K562 (cell line): ENCODE data around the gene MAP3K14. TPM values are rescaled to one million over a fixed set of nuclear protein-coding genes. Genes with fewer than 3 reads are reported as not detected.
A peak's percentile ranks its signal among the peaks of the same experiment; 100 is the strongest.
"Not testable (repeated sequence)": the region's sequence is repeated elsewhere in the genome, so short reads cannot be mapped to it uniquely, and the experiment has no call there.

ENCODE experiments used
- ATAC-seq: fragments of 200-7000 bp; cut with Tn5 transposase; 3 replicates; pipeline ENCODE4 v1.9.1; 2020; ENCODE audit warnings: moderate library complexity
- BruUV-seq: library from RNA; stranded (reverse); fragments of 400-500 nt; replicated peaks from 2 replicates; lab custom pipeline; 2021; lab: Mats Ljungman, UMichigan
- CTCF ChIA-PET: fragments of 300-600 bp; formaldehyde crosslinking; extraction: SDS; loops from one replicate; lab custom pipeline; 2021; ENCODE audit warnings: low intra/inter-chr PET ratio; lab: Yijun Ruan, JAX
- POLR2A ChIA-PET: fragments of 300-600, 350-650 bp; sonication (Branson Sonifier 250); formaldehyde crosslinking; extraction: SDS; loops from one replicate; lab custom pipeline; 2021; ENCODE audit warnings: antibody characterized with exemption, inconsistent platforms; lab: Yijun Ruan, JAX
- DNase-seq, 4 experiments: peaks; one replicate each; pipeline versions ENCODE4 v3.0.0 to v3.0.0-alpha.2; 2011 to 2018; ENCODE audit warnings: low spot score in 3 of 4, mixed read lengths in 3 of 4; ENCODE audit errors: extremely low read depth in 1 of 4
- FAIRE-seq: peaks from 2 replicates; lab custom pipeline; 2011; peaks lifted over from hg19 to GRCh38; lab: Jason Lieb, UNC
- H2AFZ ChIP-seq: 2 replicates; pipeline ENCODE4 v1.6.0; 2011; ENCODE audit warnings: low read depth, low read length, control low read depth, inconsistent platforms
- H3K27ac ChIP-seq: fragments of 200-600 bp; 3 replicates; pipeline ENCODE4 v1.8.0; 2011; ENCODE audit warnings: low read depth, mild to moderate bottlenecking, control low read depth, inconsistent platforms, low read length, moderate library complexity, mixed read lengths; ENCODE audit errors: extremely low read depth
- H3K27me3 ChIP-seq, 2 experiments: fragments of 300-600 bp in 1 of 2; 2 replicates in 1 of 2; 3 replicates in 1 of 2; pipeline versions ENCODE4 v1.6.0 to v1.8.0; 2011; ENCODE audit warnings: inconsistent platforms in 2 of 2, low read length in 2 of 2, mild to moderate bottlenecking in 1 of 2, mixed read lengths in 1 of 2, moderate library complexity in 1 of 2; ENCODE audit not compliant: control insufficient read depth in 2 of 2, insufficient read depth in 2 of 2
- H3K36me3 ChIP-seq: fragments of 300-600 bp; 3 replicates; pipeline ENCODE4 v1.8.0; 2011; ENCODE audit warnings: mild to moderate bottlenecking, low read length, inconsistent platforms; ENCODE audit not compliant: control insufficient read depth, insufficient read depth
- H3K4me1 ChIP-seq, 2 experiments: fragments of 200-600 bp in 1 of 2; replicated peaks in 1 of 2; 2 replicates in 1 of 2; 3 replicates in 1 of 2; pipeline versions ENCODE4 v1.5.1 to v1.8.0; 2011; ENCODE audit warnings: inconsistent platforms in 2 of 2, low read length in 2 of 2, mild to moderate bottlenecking in 1 of 2, mixed read lengths in 1 of 2, moderate library complexity in 1 of 2; ENCODE audit not compliant: control insufficient read depth in 2 of 2, insufficient read depth in 2 of 2
- H3K4me2 ChIP-seq: 2 replicates; pipeline ENCODE4 v1.6.1; 2011; ENCODE audit warnings: low read length, control low read depth, inconsistent platforms, mixed read lengths; ENCODE audit not compliant: insufficient read depth
- H3K4me3 ChIP-seq: fragments of 200-600 bp; sonication (generic), shearing (Covaris generic); 2 replicates; pipeline ENCODE4 v1.5.1; 2016; ENCODE audit warnings: control low read depth, inconsistent platforms
- H3K79me2 ChIP-seq: fragments of 200-600 bp; 3 replicates; pipeline ENCODE4 v1.8.0; 2011; ENCODE audit warnings: low read length, inconsistent platforms; ENCODE audit not compliant: control insufficient read depth, insufficient read depth
- H3K9ac ChIP-seq, 2 experiments: 2 replicates each; pipeline versions ENCODE4 v1.6.0 to v1.6.1; 2011; ENCODE audit warnings: low read depth in 2 of 2, low read length in 2 of 2, control low read depth in 1 of 2, inconsistent platforms in 1 of 2, mild to moderate bottlenecking in 1 of 2, mixed read lengths in 1 of 2; ENCODE audit not compliant: insufficient read depth in 1 of 2
- H3K9me1 ChIP-seq: one replicate; pipeline ENCODE4 v1.6.0; 2011; ENCODE audit warnings: inconsistent platforms, mild to moderate bottlenecking, low read length, moderate library complexity; ENCODE audit not compliant: control insufficient read depth, insufficient read depth
- H3K9me3 ChIP-seq: replicated peaks from 2 replicates; pipeline ENCODE4 v1.5.1; 2011; ENCODE audit warnings: low read depth, low read length, inconsistent platforms; ENCODE audit not compliant: control insufficient read depth, insufficient read depth
- H4K20me1 ChIP-seq: replicated peaks from 2 replicates; pipeline ENCODE4 v1.6.1; 2011; ENCODE audit warnings: low read length, inconsistent platforms, mixed read lengths; ENCODE audit not compliant: control insufficient read depth, insufficient read depth
- BCOR ChIP-seq: fragments of 450-650 bp; IDR thresholded peaks from 2 replicates; pipeline ENCODE4 v1.6.1; 2016
- HDAC1 ChIP-seq, 2 experiments: fragments of 450-650 bp; IDR thresholded peaks; 2 replicates each; pipeline ENCODE4 v1.6.1; 2016 to 2017; ENCODE audit warnings: inconsistent platforms in 1 of 2, mild to moderate bottlenecking in 1 of 2, moderate library complexity in 1 of 2
- HDAC2 ChIP-seq: fragments of 450-650 bp; IDR thresholded peaks from 2 replicates; pipeline ENCODE4 v1.6.1; 2016; ENCODE audit warnings: mild to moderate bottlenecking
- ZNF121 ChIP-seq: sonication (generic); formaldehyde crosslinking; conservative IDR thresholded peaks from 2 replicates; pipeline ENCODE4 v1.8.0; 2022; ENCODE audit warnings: missing genetic modification reagents
- ZNF384 ChIP-seq: IDR thresholded peaks from 2 replicates; pipeline ENCODE4 v1.6.1; 2012; ENCODE audit warnings: low read depth, low read length, improper control_type of control experiment
- WGBS: fragments of 100-300 bp; shearing (Covaris generic); methylation state at CpG from one replicate; pipeline ENCODE4 v1.1.6; 2016; ENCODE audit warnings: low coverage, mixed read lengths; ENCODE audit not compliant: insufficient coverage; ENCODE audit errors: missing lambda C conversion rate; 5-methylcytosine and 5-hydroxymethylcytosine counted together
- in situ Hi-C: fragments of 300-500 bp; cut with MboI; formaldehyde crosslinking; loops from 4 replicates; pipeline ENCODE4 v1.15.0; 2018; ENCODE audit warnings: inconsistent platforms, mixed read lengths
- intact Hi-C: fragments of 100-400 bp; cut with micrococcal nuclease; formaldehyde crosslinking; loops from 2 replicates; pipeline ENCODE4 v1.14.2; 2022
- polyA plus RNA-seq, 8 experiments: library from polyadenylated mRNA; depleted of rRNA in 4 of 8; stranded (reverse) in 5 of 8; unstranded in 3 of 8; fragments of >200 nt; fragmentation: Nextera tagmentation in 2 of 8; fragmentation: Illumina TruSeq in 1 of 8; extraction: Ambion mirVana in 2 of 8; extraction: Trizol in 1 of 8; gene quantifications; 2 replicates each; pipeline versions ENCODE4 v1.2.1 to v1.2.3, GENCODE V29; 2011 to 2014; ENCODE audit warnings: inconsistent platforms in 1 of 8, missing spikeins in 1 of 8
- total RNA-seq, 7 experiments: library from RNA; depleted of rRNA in 6 of 7; stranded (reverse); fragments of >200 nt in 6 of 7; fragmentation: Illumina TruSeq in 2 of 7; extraction: Trizol in 2 of 7; gene quantifications; 2 replicates each; pipeline versions ENCODE4 v1.2.1 to v1.2.3, GENCODE V29; 2011 to 2021; ENCODE audit warnings: low replicate concordance in 1 of 7
- TF ChIP-seq, protein P1 (sequence below): sonication (generic); formaldehyde crosslinking; IDR thresholded peaks from 2 replicates; pipeline ENCODE4 v1.9.0; 2022; ENCODE audit warnings: mild to moderate bottlenecking, missing genetic modification reagents

The MAP3K14 gene
- total and polyA plus RNA-seq, 9 of the 15 experiments (the other 6 are each of a cell fraction or from before 2014, with no cell fraction given): 0.45 to 8.7 (median 3.2) TPM

GRCh38 chr17:45253237-45253636 lies 63.6 kb downstream of the MAP3K14 start:
- BruUV-seq, H3K9me3 ChIP-seq, intact Hi-C loops, FAIRE-seq: not testable (repeated sequence)
- Histone ChIP-seq H3K9ac (peak overlapping the region; percentile 67 to 69), H3K36me3 (peaks cover 18% of the 10 kb centered on the region; the same call in 2 of the 3 replicates), H3K4me3 (peak overlapping the region; percentile 8; the same call in 1 of the 2 replicates), H3K4me1 (peaks cover 55 to 81% of the 10 kb centered on the region in 2 experiments)
- 47% methylated on average over 5 of the region's 7 CpGs for WGBS
- ChIA-PET POLR2A (interaction anchor here (1.3 to 1.6 kb wide), 2 partner anchors 18 to 24 kb away, joined by 3 read pairs; no protein-coding TSS in a partner anchor), CTCF (interaction anchor here (0.6 kb wide), 1 partner anchor 175 kb away, joined by 3 read pairs; no protein-coding TSS in a partner anchor)
- peak; percentile 88 for TF ChIP-seq ZNF121 (CRISPR knock-in tag)
- TF ChIP-seq, protein P1, sequence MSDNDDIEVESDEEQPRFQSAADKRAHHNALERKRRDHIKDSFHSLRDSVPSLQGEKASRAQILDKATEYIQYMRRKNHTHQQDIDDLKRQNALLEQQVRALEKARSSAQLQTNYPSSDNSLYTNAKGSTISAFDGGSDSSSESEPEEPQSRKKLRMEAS: peak; percentile 2; the same call in 1 of the 2 replicates
- peak; percentile 23; the same call in 1 of the 2 replicates for TF ChIP-seq HDAC2
- TF ChIP-seq ZNF384: peak; percentile 29; the same call in 1 of the 2 replicates
- peak; percentile 57; the same call in 1 of the 2 replicates for TF ChIP-seq BCOR
- 0 out of 4 replicates have a peak, but pooled peaks of 1 of the 2 experiments have one; percentile 20 for TF ChIP-seq HDAC1 (IDR thresholded peaks at IDR 0.05)
- TF ChIP-seq, all 486 proteins: peak for 6; not testable (repeated sequence) for 480
- Histone ChIP-seq H3K27ac (peak overlapping the region; percentile 86), H3K4me2 (peak overlapping the region; percentile 49), H3K79me2 (peaks cover 31% of the 10 kb centered on the region), H2AFZ (peak overlapping the region; percentile 59; the same call in 1 of the 2 replicates)
- ATAC-seq, H4K20me1 ChIP-seq, H3K27me3 ChIP-seq, H3K9me1 ChIP-seq, in situ Hi-C loops: not testable (repeated sequence)
- peak in 1 of 4 experiments; percentile 28 for DNase-seq
